Dermis blood vessel endothelial cell (primary cell): ENCODE results near the gene TSPAN15. TPM values are rescaled to one million over a fixed set of nuclear protein-coding genes. Genes with fewer than 3 reads are reported as not detected.
"Not testable (repeated sequence)": the region's sequence is repeated elsewhere in the genome, so short reads cannot be mapped to it uniquely, and the experiment has no call there.

Experiments
- DNase-seq: peaks from one replicate; pipeline ENCODE4 v3.0.0; 2010
- total RNA-seq: library from RNA; depleted of rRNA; stranded (reverse); fragments of >200 nt; gene quantifications from 2 replicates; pipeline ENCODE4 v1.2.3, GENCODE V29; 2014

TSPAN15 gene
- total RNA-seq, 1 donor from 2014 or later, result 108 TPM

GRCh38 chr10:69467928-69468750 is 16.9 kb downstream of the TSPAN15 start:
- DNase-seq, result peak; percentile 61

- DNase-seq, result peak; percentile 84
Observed at GRCh38 chr10:69468751-69469089, 17.5 kb downstream of the TSPAN15 start.

GRCh38 chr10:69469976-69470375 is 18.7 kb downstream of the TSPAN15 start:
- no peak for DNase-seq

- no peak for DNase-seq
Observed at GRCh38 chr10:69470463-69471384, 19.5 kb downstream of the TSPAN15 start.

- DNase-seq, result no peak
Observed at GRCh38 chr10:69472142-69472541, 20.9 kb downstream of the TSPAN15 start.

- DNase-seq, result no peak
Observed at GRCh38 chr10:69472544-69472943, 21.3 kb downstream of the TSPAN15 start.

GRCh38 chr10:69473304-69473990 is 22.2 kb downstream of the TSPAN15 start:
- DNase-seq, result no peak

- peak; percentile 74 for DNase-seq
Observed at GRCh38 chr10:69474742-69475432, 23.6 kb downstream of the TSPAN15 start.

GRCh38 chr10:69475433-69475830 is 24.2 kb downstream of the TSPAN15 start:
- no peak for DNase-seq

GRCh38 chr10:69477968-69478597 is 26.8 kb downstream of the TSPAN15 start:
- DNase-seq, result no peak

- peak; percentile 92 for DNase-seq
Observed at GRCh38 chr10:69479240-69480067, 28.2 kb downstream of the TSPAN15 start.

GRCh38 chr10:69480068-69480412 is 28.8 kb downstream of the TSPAN15 start:
- DNase-seq, result no peak

GRCh38 chr10:69481305-69481704 is 30.0 kb downstream of the TSPAN15 start:
- DNase-seq, result peak; percentile 87

GRCh38 chr10:69481811-69482524 is 30.7 kb downstream of the TSPAN15 start:
- no peak for DNase-seq

- no peak for DNase-seq
Observed at GRCh38 chr10:69483963-69484362, 32.7 kb downstream of the TSPAN15 start.

- no peak for DNase-seq
Observed at GRCh38 chr10:69484736-69485135, 33.5 kb downstream of the TSPAN15 start.

GRCh38 chr10:69486922-69487730 is 35.9 kb downstream of the TSPAN15 start:
- no peak for DNase-seq

GRCh38 chr10:69488149-69488844 is 37.0 kb downstream of the TSPAN15 start:
- not testable (repeated sequence) for DNase-seq

- DNase-seq, result not testable (repeated sequence)
Observed at GRCh38 chr10:69488856-69489255, 37.6 kb downstream of the TSPAN15 start.
